Keratinocyte (primary cell): ENCODE data around the gene SUGCT. TPM values are rescaled to one million over a fixed set of nuclear protein-coding genes. Genes with fewer than 3 reads are reported as not detected.

Experiments used
- DNase-seq: peaks from one replicate; pipeline ENCODE4 v3.0.0-alpha.2; 2011; ENCODE audit warnings: low read depth, missing footprints, low spot score
- FAIRE-seq: peaks from 2 replicates; lab custom pipeline; 2011; peaks lifted over from hg19 to GRCh38; lab: Jason Lieb, UNC
- H2AFZ ChIP-seq: 2 replicates; pipeline ENCODE4 v1.6.0; 2012; ENCODE audit warnings: low read length, control low read depth, inconsistent platforms; ENCODE audit not compliant: control insufficient read depth
- H3K27ac ChIP-seq: 2 replicates; pipeline ENCODE4 v1.5.1; 2011; ENCODE audit warnings: low read length; ENCODE audit not compliant: control insufficient read depth, insufficient read depth
- H3K27me3 ChIP-seq: 3 replicates; pipeline ENCODE4 v1.6.0; 2011; ENCODE audit warnings: low read length; ENCODE audit not compliant: control insufficient read depth, insufficient read depth; ENCODE audit errors: extremely low read depth
- H3K36me3 ChIP-seq, 2 experiments: 2 replicates in 1 of 2; 3 replicates in 1 of 2; pipeline ENCODE4 v1.5.1; 2011; ENCODE audit warnings: low read length in 2 of 2, mild to moderate bottlenecking in 1 of 2; ENCODE audit not compliant: control insufficient read depth in 2 of 2, insufficient read depth in 2 of 2; ENCODE audit errors: extremely low read depth in 1 of 2
- H3K4me1 ChIP-seq: 3 replicates; pipeline ENCODE4 v1.5.1; 2011; ENCODE audit warnings: low read length; ENCODE audit not compliant: control insufficient read depth, insufficient read depth; ENCODE audit errors: extremely low read depth
- H3K4me2 ChIP-seq: 3 replicates; pipeline ENCODE4 v1.6.0; 2011; ENCODE audit warnings: low read depth, low read length; ENCODE audit not compliant: control insufficient read depth, insufficient read depth; ENCODE audit errors: extremely low read depth
- H3K4me3 ChIP-seq, 3 experiments: fragments of 200-600 bp in 1 of 3; sonication (generic) in 1 of 3; 2 replicates in 2 of 3; 3 replicates in 1 of 3; pipeline ENCODE4 v1.5.1; 2011 to 2016; ENCODE audit warnings: low read length in 3 of 3, mild to moderate bottlenecking in 3 of 3, control low read depth in 2 of 3, inconsistent platforms in 1 of 3, low read depth in 1 of 3, mixed read lengths in 1 of 3, mixed run types in 1 of 3, moderate library complexity in 1 of 3; ENCODE audit not compliant: control insufficient read depth in 2 of 3, insufficient read depth in 2 of 3; ENCODE audit errors: extremely low read depth in 1 of 3
- H3K79me2 ChIP-seq: 2 replicates; pipeline ENCODE4 v1.6.0; 2012; ENCODE audit warnings: low read length; ENCODE audit not compliant: control insufficient read depth, insufficient read depth
- H3K9ac ChIP-seq: 3 replicates; pipeline ENCODE4 v1.6.0; 2011; ENCODE audit warnings: low read length; ENCODE audit not compliant: control insufficient read depth, insufficient read depth; ENCODE audit errors: extremely low read depth
- H3K9me1 ChIP-seq: 3 replicates; pipeline ENCODE4 v1.6.0; 2011; ENCODE audit warnings: low read length; ENCODE audit not compliant: control insufficient read depth, insufficient read depth; ENCODE audit errors: extremely low read depth
- H3K9me3 ChIP-seq: 2 replicates; pipeline ENCODE4 v1.5.1; 2012; ENCODE audit warnings: low read depth, low read length; ENCODE audit not compliant: control insufficient read depth
- H4K20me1 ChIP-seq: 3 replicates; pipeline ENCODE4 v1.6.0; 2011; ENCODE audit warnings: low read length; ENCODE audit not compliant: control insufficient read depth, insufficient read depth; ENCODE audit errors: extremely low read depth
- CTCF ChIP-seq, 3 experiments: IDR thresholded peaks in 1 of 3; conservative IDR thresholded peaks in 1 of 3; optimal IDR thresholded peaks in 1 of 3; 2 replicates in 2 of 3; 3 replicates in 1 of 3; pipeline versions ENCODE3 to v1.5.1; 2011; ENCODE audit warnings: low read length in 3 of 3, mild to moderate bottlenecking in 3 of 3, moderate library complexity in 2 of 3, control low read depth in 1 of 3, inconsistent platforms in 1 of 3; ENCODE audit not compliant: insufficient read depth in 2 of 3; ENCODE audit errors: extremely low read depth in 1 of 3
- EZH2 ChIP-seq: IDR thresholded peaks from one replicate; pipeline ENCODE4 v1.6.1; 2012; ENCODE audit warnings: inconsistent platforms, mild to moderate bottlenecking, low read length, moderate library complexity
- dilution Hi-C: fragments of 300-500 bp; cut with MboI; formaldehyde crosslinking; loops from one replicate; pipeline ENCODE4 v1.7.0; 2020; ENCODE audit warnings: low sequenced_read_pairs; ENCODE audit not compliant: extremely low pct_ligation_motif_present
- polyA plus RNA-seq, 5 experiments: library from polyadenylated mRNA; depleted of rRNA in 3 of 5; stranded (reverse) in 3 of 5; stranded (forward) in 1 of 5; unstranded in 1 of 5; fragments of >200 nt; gene quantifications; 1 replicate in 1 of 5; 2 replicates in 3 of 5; 3 replicates in 1 of 5; pipeline versions ENCODE4 v1.2.1 to v1.2.3, GENCODE V29; 2011 to 2012; ENCODE audit warnings: missing spikeins in 2 of 5, low read depth in 1 of 5, low replicate concordance in 1 of 5

Gene SUGCT
- polyA plus RNA-seq, 1 donor (not counting 4 experiments of a cell fraction or from before 2014, with no cell fraction given) = 134 TPM

GRCh38 chr7:40546616-40547501 is 412.1 kb downstream of the SUGCT start:
- Histone ChIP-seq H3K4me3 (no peak overlapping the region), H3K4me2 (no peak overlapping the region), H3K9ac (no peak overlapping the region), H4K20me1 (no peaks in the 10 kb centered on the region), H2AFZ (no peak overlapping the region), H3K79me2 (no peaks in the 10 kb centered on the region), H3K9me1 (no peaks in the 10 kb centered on the region), H3K27me3 (no peaks in the 10 kb centered on the region), H3K9me3 (no peaks in the 10 kb centered on the region), H3K36me3 (no peaks in the 10 kb centered on the region), H3K27ac (no peak overlapping the region), H3K4me1 (peaks cover 2% of the 10 kb centered on the region)
- no peak for TF ChIP-seq EZH2
- TF ChIP-seq CTCF (optimal IDR thresholded peaks at IDR 0.05 in 1 of 3, IDR thresholded peaks at IDR 0.05 in 1 of 3, conservative IDR thresholded peaks at IDR 0.05 in 1 of 3; ENCODE audit: extremely low read depth in 1 of 3, insufficient read depth in 2 of 3, low read length in 3 of 3) = no peak
- DNase-seq = no peak
- dilution Hi-C loops = no loop called here
- FAIRE-seq = no peak

- no peaks in the 10 kb centered on the region for H3K9me3 ChIP-seq
- DNase-seq (no peak), FAIRE-seq (no peak)
- H3K4me3 ChIP-seq = no peak overlapping the region
- no peaks in the 10 kb centered on the region for H4K20me1 ChIP-seq
- H3K79me2 ChIP-seq = no peaks in the 10 kb centered on the region
- no peaks in the 10 kb centered on the region for H3K36me3 ChIP-seq
- TF ChIP-seq CTCF (optimal IDR thresholded peaks at IDR 0.05 in 1 of 3, IDR thresholded peaks at IDR 0.05 in 1 of 3, conservative IDR thresholded peaks at IDR 0.05 in 1 of 3; ENCODE audit: extremely low read depth in 1 of 3, insufficient read depth in 2 of 3, low read length in 3 of 3) (no peak), EZH2 (no peak)
- H3K27me3 ChIP-seq = no peaks in the 10 kb centered on the region
- H3K4me2 ChIP-seq = no peak overlapping the region
- no peaks in the 10 kb centered on the region for H3K9me1 ChIP-seq
- peaks cover 4% of the 10 kb centered on the region for H3K4me1 ChIP-seq
- dilution Hi-C loops = no loop called here
- no peak overlapping the region for H3K9ac ChIP-seq
- no peak overlapping the region for H2AFZ ChIP-seq
- no peak overlapping the region for H3K27ac ChIP-seq
Measured at GRCh38 chr7:40549372-40550039, 414.7 kb downstream of the SUGCT start.
